Measurements from ENCODE around the gene RBM39. TPM values are rescaled to one million over a fixed set of nuclear protein-coding genes. Genes with fewer than 3 reads are reported as not detected.

The RBM39 gene
- total and polyA plus RNA-seq, 10 of the 15 experiments (the other 5 are each of a cell fraction or from before 2014, with no cell fraction given) = 135 to 280 (median 217) TPM

DNA sequence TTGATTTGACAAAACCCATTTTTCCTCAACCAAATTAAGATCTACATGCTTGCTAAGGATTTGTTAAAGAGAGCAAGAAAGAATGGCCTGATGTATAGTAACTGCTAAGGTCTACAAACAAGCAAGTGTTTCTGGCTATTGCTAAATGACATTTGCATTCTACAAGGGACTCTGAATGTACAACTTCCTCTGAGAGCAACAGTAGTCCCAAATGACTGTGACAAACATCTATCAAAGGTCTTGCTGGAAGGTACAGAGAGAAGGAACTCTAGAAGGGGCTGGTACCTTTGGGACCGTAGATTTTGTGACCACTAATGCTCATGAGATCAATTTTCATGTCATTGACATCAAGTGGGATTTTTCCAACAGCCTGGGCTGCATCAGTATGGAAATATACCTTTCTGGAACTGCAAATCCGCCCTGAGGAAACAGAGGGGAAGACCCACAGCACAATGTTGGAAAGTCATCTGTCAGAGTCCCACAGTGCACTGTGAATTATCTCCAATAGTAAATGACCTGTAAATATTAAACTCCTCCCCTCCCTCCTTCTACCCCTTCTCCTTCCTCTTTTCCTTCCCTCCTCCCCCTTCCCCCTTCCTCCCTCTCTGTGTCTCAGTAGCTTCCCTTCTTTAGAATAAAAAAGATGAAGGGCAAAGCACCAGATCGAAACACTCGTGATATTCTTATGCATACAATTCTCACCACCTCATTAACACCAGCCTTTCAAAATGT, 61.4 kb downstream of the RBM39 start:
- no peaks in the 10 kb centered on the region for H3K9me3 ChIP-seq (replicated peaks; ENCODE audit: control insufficient read depth, insufficient read depth, low read length)
- ChIA-PET SMC1A (ENCODE audit: uncharacterized antibody, unreplicated experiment) (no interaction called here), RAD21 (ENCODE audit: unreplicated experiment) (no interaction called here), POLR2A (interaction anchor here (0.6 kb wide), 1 partner anchor 9 kb away, joined by 3 read pairs; no protein-coding TSS in a partner anchor), CTCF (no interaction called here)
- no peak overlapping the region for H3K4me3 ChIP-seq
- in situ Hi-C loops (cut with MboI) (no loop called here), intact Hi-C loops (cut with micrococcal nuclease; ENCODE audit: unreplicated experiment) (no loop called here)
- BruUV-seq (replicated peaks) = no TSS peak
- H3K36me3 ChIP-seq (ENCODE audit: control insufficient read depth in 2 of 2, insufficient read depth in 2 of 2, low read length in 1 of 2) = peaks cover 0 to 2% of the 10 kb centered on the region in 2 experiments; a peak in 3 of 4 replicates
- no peaks in the 10 kb centered on the region for H4K20me1 ChIP-seq (ENCODE audit: control insufficient read depth, insufficient read depth)
- 62% methylated on average over 4 of the region's 4 CpGs for WGBS (ENCODE audit: insufficient coverage, insufficient replicate concordance, low lambda C conversion rate, missing lambda C conversion rate)
- H3K27ac ChIP-seq (ENCODE audit: control insufficient read depth, insufficient read depth) = no peak overlapping the region
- no peak for DNase-seq (ENCODE audit: low read depth, low spot score)
- H3K9ac ChIP-seq (ENCODE audit: control insufficient read depth, insufficient read depth, low read length) = no peak overlapping the region
- no peak overlapping the region for H2AFZ ChIP-seq (ENCODE audit: control insufficient read depth, low read depth, low read length)
- no peak for ATAC-seq
- no peak for FAIRE-seq
- H3K27me3 ChIP-seq (replicated peaks in 1 of 2; ENCODE audit: control insufficient read depth in 2 of 2, insufficient read depth in 2 of 2, low read length in 1 of 2) = no peaks in the 10 kb centered on the region
- no peak overlapping the region for H3K4me2 ChIP-seq (ENCODE audit: control insufficient read depth, insufficient read depth)
- no peaks in the 10 kb centered on the region for H3K79me2 ChIP-seq (ENCODE audit: control insufficient read depth, insufficient read depth, low read length)
- no peaks in the 10 kb centered on the region for H3K4me1 ChIP-seq (ENCODE audit: control insufficient read depth, insufficient read depth, low read length)
- TF ChIP-seq, protein P1, sequence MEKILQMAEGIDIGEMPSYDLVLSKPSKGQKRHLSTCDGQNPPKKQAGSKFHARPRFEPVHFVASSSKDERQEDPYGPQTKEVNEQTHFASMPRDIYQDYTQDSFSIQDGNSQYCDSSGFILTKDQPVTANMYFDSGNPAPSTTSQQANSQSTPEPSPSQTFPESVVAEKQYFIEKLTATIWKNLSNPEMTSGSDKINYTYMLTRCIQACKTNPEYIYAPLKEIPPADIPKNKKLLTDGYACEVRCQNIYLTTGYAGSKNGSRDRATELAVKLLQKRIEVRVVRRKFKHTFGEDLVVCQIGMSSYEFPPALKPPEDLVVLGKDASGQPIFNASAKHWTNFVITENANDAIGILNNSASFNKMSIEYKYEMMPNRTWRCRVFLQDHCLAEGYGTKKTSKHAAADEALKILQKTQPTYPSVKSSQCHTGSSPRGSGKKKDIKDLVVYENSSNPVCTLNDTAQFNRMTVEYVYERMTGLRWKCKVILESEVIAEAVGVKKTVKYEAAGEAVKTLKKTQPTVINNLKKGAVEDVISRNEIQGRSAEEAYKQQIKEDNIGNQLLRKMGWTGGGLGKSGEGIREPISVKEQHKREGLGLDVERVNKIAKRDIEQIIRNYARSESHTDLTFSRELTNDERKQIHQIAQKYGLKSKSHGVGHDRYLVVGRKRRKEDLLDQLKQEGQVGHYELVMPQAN (conservative IDR thresholded peaks at IDR 0.05) = no peak
- TF ChIP-seq SREBF2 (IDR thresholded peaks at IDR 0.05; ENCODE audit: low read length) (no peak), YBX1 (IDR thresholded peaks at IDR 0.05) (no peak), FOXM1 (IDR thresholded peaks at IDR 0.05; ENCODE audit: low read depth, low read length) (no peak), NRF1 (conservative IDR thresholded peaks at IDR 0.05; ENCODE audit: low read depth, low read length) (no peak), STAT3 (IDR thresholded peaks at IDR 0.05; ENCODE audit: low read depth, low read length) (no peak), MEF2A (IDR thresholded peaks at IDR 0.05; ENCODE audit: insufficient read depth, low read depth, low read length) (no peak), STAT1 (conservative IDR thresholded peaks at IDR 0.05) (no peak), SKIL (IDR thresholded peaks at IDR 0.05; ENCODE audit: low read depth, poor library complexity, severe bottlenecking) (no peak), EGR1 (IDR thresholded peaks at IDR 0.05; ENCODE audit: borderline replicate concordance in 1 of 2, low read depth in 2 of 2, low read length in 2 of 2) (no peak), ZNF384 (IDR thresholded peaks at IDR 0.05; ENCODE audit: borderline replicate concordance, low read depth, low read length) (no peak), HDAC2 (IDR thresholded peaks at IDR 0.05) (no peak), EP300 (IDR thresholded peaks at IDR 0.05; ENCODE audit: borderline replicate concordance in 1 of 2, control insufficient read depth in 1 of 2, low read depth in 2 of 2, low read length in 2 of 2) (no peak), ZBTB40 (IDR thresholded peaks at IDR 0.05; ENCODE audit: borderline replicate concordance) (no peak)

Data from GM12878 (cell line).